Activated CD4-positive, alpha-beta T cell treated with anti-CD3 and anti-CD28 coated beads for 36 hours (primary cell): ENCODE data around the gene PAAF1. TPM values are rescaled to one million over a fixed set of nuclear protein-coding genes. Genes with fewer than 3 reads are reported as not detected.
A peak's percentile ranks its signal among the peaks of the same experiment; 100 is the strongest.

ENCODE experiments used
- ATAC-seq: fragments of 200-7000 bp; cut with Tn5 transposase; one replicate; pipeline ENCODE4 v1.10.0; 2021; ENCODE audit warnings: mild to moderate bottlenecking, moderate library complexity
- CTCF ChIA-PET: fragments of 350-600 bp; sonication (Branson Sonifier 250); formaldehyde crosslinking; loops from one replicate; lab custom pipeline; 2021; ENCODE audit warnings: antibody characterized with exemption; lab: Charles Lee
- POLR2A ChIA-PET: fragments of 350-600 bp; sonication (Branson Sonifier 250); formaldehyde crosslinking; loops from one replicate; lab custom pipeline; 2021; ENCODE audit warnings: antibody characterized with exemption, inconsistent platforms; lab: Charles Lee
- DNase-seq: peaks from one replicate; pipeline ENCODE4 v3.0.0-alpha.2; 2020
- H3K27ac Mint-ChIP-seq: one replicate; pipeline ENCODE4 v1.8.0; 2021; ENCODE audit warnings: mixed read lengths
- H3K27me3 Mint-ChIP-seq: one replicate; pipeline ENCODE4 v1.8.0; 2021; ENCODE audit warnings: mixed read lengths
- H3K36me3 Mint-ChIP-seq: one replicate; pipeline ENCODE4 v1.8.0; 2021; ENCODE audit warnings: low read depth, mixed read lengths
- H3K4me1 Mint-ChIP-seq: one replicate; pipeline ENCODE4 v1.8.0; 2021; ENCODE audit warnings: mixed read lengths
- H3K4me3 Mint-ChIP-seq: one replicate; pipeline ENCODE4 v1.8.0; 2021; ENCODE audit warnings: mild to moderate bottlenecking, moderate library complexity, mixed read lengths
- H3K9me3 Mint-ChIP-seq: one replicate; pipeline ENCODE4 v1.8.0; 2021; ENCODE audit warnings: low read depth, mixed read lengths
- intact Hi-C, 2 experiments: fragments of 100-400 bp; cut with DNase I in 1 of 2; cut with micrococcal nuclease in 1 of 2; formaldehyde crosslinking; loops; one replicate each; pipeline versions ENCODE4 v1.14.2 to v1.15.1; 2022 to 2024; cut with DNase I, micrococcal nuclease
- total RNA-seq, 2 experiments: library from RNA; stranded (reverse); gene quantifications; one replicate each; pipeline ENCODE4 v1.2.3, GENCODE V29; 2021

The PAAF1 gene
- total RNA-seq, 2 experiments from 2014 or later = 34.2 to 34.8 TPM

DNA sequence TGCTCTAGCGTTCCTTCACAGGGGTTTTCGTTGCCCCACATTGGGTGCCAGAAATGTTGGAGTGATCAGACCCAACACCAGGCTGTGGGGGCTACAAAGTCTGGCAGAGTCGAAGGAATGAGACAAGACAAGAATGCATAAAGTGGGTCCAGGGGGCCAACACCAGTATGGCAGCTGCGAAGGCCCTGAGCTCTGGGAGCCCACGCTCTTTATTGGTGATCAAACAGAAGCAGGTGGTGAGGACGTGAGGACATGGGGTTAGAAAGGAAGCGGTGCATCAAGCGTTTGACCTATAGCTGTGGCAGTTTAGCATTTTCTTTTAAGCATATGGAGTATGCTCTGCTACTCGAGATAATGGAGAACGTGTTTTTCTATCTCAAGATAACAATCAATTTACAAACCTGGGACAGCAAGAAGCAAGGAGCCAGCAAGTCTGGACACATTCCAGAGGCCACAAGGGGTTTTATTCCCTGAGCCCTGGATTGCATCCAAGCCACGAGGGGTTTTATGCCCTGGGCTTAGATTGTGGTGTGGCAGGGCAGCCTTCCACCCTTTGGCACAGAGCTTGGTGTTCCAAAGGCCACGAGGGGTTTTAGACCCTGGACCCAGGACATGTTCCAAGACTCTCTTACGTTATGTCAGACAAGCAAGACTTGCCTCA lies 70.1 kb downstream of the PAAF1 start:
- ATAC-seq (no peak), DNase-seq (no peak)
- POLR2A ChIA-PET = no interaction called here
- H3K27me3 Mint-ChIP-seq = no peaks in the 10 kb centered on the region
- H3K4me3 Mint-ChIP-seq = no peak overlapping the region
- H3K4me1 Mint-ChIP-seq = no peaks in the 10 kb centered on the region
- H3K36me3 Mint-ChIP-seq = peaks cover 3% of the 10 kb centered on the region
- H3K27ac Mint-ChIP-seq = no peak overlapping the region
- intact Hi-C loops = no loop called here
- no peaks in the 10 kb centered on the region for H3K9me3 Mint-ChIP-seq
- CTCF ChIA-PET = interaction anchor here (0.6 kb wide), 1 partner anchor 175 kb away, joined by 3 read pairs; no protein-coding TSS in a partner anchor

- DNase-seq (no peak), ATAC-seq (no peak)
- Mint-ChIP-seq H3K36me3 (no peaks in the 10 kb centered on the region), H3K9me3 (no peaks in the 10 kb centered on the region), H3K4me3 (no peak overlapping the region), H3K4me1 (no peaks in the 10 kb centered on the region), H3K27ac (no peak overlapping the region), H3K27me3 (no peaks in the 10 kb centered on the region)
- intact Hi-C loops = no loop called here
- POLR2A ChIA-PET = no interaction called here
- CTCF ChIA-PET = no interaction called here
Measured at GRCh38 chr11:73949246-73949645, 72.4 kb downstream of the PAAF1 start.

GRCh38 chr11:73949912-73950311 lies 73.1 kb downstream of the PAAF1 start:
- no peak overlapping the region for H3K4me3 Mint-ChIP-seq
- CTCF ChIA-PET = no interaction called here
- H3K4me1 Mint-ChIP-seq = no peaks in the 10 kb centered on the region
- no peaks in the 10 kb centered on the region for H3K27me3 Mint-ChIP-seq
- H3K9me3 Mint-ChIP-seq = no peaks in the 10 kb centered on the region
- H3K27ac Mint-ChIP-seq = no peak overlapping the region
- intact Hi-C loops = no loop called here
- ATAC-seq (no peak), DNase-seq (no peak)
- H3K36me3 Mint-ChIP-seq = no peaks in the 10 kb centered on the region
- POLR2A ChIA-PET = no interaction called here

DNA sequence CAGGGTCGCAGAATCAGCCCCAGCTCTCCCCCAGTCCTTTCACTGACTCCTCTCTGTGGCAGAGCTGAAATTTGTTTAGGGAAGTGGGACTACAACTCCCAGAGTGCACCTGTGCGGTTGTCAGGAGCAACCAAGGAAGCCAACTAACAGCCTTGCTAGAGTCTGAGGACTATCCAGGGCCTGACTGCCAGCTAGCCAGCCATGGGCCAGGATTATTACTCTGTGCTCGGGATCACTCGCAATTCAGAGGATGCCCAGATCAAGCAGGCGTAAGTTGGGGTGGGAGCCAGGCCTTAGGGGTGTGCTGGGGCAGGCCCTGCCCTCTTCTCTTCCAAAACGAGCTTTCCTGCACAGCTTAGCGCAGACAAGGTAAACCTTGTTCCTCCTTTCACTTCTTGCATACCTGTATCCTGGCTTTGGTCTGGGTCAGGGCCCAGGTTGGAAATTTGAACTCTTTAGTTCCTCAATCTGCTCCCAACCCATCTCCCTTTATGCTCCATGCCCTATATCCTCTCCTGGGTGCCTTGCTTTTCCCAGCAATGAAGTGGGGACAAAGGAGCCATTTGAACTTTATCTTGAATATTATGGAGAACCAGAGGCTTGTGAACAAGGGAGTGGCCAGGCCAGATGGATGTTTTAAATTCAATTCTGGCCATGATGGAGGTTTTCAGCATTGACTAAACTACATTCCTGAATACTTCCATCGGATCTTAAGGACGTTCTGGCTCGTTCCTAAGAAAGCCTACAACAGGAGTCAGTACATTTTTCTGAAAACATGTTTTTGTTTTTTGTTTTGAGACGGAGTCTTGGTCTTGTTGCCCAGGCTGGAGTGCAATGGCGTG lies 74.3 kb downstream of the PAAF1 start, which contains the start of gene DNAJB13:
Gene DNAJB13, plus strand, starts transcription at position 158 of the 842 bp plus-strand sequence. Its CDS starts 44 bp downstream, at position 202.
- CTCF ChIA-PET = interaction anchor here (0.5 to 0.6 kb wide), 3 partner anchors 43 to 1542 kb away, joined by 3 to 5 read pairs (median 4); no protein-coding TSS in a partner anchor
- no peaks in the 10 kb centered on the region for H3K36me3 Mint-ChIP-seq
- no peak within 1 kb of the TSS for H3K27ac Mint-ChIP-seq
- DNase-seq (peak; percentile 52), ATAC-seq (peak; percentile 64)
- no peaks in the 10 kb centered on the region for H3K27me3 Mint-ChIP-seq
- intact Hi-C loops = no loop called here
- H3K4me3 Mint-ChIP-seq = no peak within 1 kb of the TSS
- H3K9me3 Mint-ChIP-seq = no peaks in the 10 kb centered on the region
- H3K4me1 Mint-ChIP-seq = no peaks in the 10 kb centered on the region
- POLR2A ChIA-PET = no interaction called here

DNA sequence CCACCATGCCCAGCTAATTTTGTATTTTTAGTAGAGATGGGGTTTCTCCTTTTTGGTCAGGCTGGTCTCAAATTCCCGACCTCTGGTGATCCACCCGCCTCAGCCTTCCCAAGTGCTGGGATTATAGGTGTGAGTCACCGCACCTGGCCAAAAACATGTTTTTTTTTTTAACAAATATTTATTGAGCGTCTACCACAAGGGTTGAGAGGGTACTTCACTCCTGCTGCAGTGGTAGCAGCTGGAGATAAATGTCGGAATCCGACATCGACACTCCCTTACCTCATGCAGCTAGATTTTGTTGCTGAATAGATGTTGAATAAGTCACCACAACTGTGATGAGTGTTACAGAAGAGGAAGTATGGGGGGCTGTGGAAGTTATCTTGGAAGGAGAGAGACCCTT lies 75.0 kb downstream of the PAAF1 start:
- Mint-ChIP-seq H3K9me3 (no peaks in the 10 kb centered on the region), H3K27ac (no peak overlapping the region), H3K27me3 (peaks cover 2% of the 10 kb centered on the region), H3K4me3 (no peak overlapping the region), H3K4me1 (no peaks in the 10 kb centered on the region), H3K36me3 (no peaks in the 10 kb centered on the region)
- POLR2A ChIA-PET = no interaction called here
- intact Hi-C loops = no loop called here
- DNase-seq = no peak
- CTCF ChIA-PET = no interaction called here
- ATAC-seq = no peak

DNA sequence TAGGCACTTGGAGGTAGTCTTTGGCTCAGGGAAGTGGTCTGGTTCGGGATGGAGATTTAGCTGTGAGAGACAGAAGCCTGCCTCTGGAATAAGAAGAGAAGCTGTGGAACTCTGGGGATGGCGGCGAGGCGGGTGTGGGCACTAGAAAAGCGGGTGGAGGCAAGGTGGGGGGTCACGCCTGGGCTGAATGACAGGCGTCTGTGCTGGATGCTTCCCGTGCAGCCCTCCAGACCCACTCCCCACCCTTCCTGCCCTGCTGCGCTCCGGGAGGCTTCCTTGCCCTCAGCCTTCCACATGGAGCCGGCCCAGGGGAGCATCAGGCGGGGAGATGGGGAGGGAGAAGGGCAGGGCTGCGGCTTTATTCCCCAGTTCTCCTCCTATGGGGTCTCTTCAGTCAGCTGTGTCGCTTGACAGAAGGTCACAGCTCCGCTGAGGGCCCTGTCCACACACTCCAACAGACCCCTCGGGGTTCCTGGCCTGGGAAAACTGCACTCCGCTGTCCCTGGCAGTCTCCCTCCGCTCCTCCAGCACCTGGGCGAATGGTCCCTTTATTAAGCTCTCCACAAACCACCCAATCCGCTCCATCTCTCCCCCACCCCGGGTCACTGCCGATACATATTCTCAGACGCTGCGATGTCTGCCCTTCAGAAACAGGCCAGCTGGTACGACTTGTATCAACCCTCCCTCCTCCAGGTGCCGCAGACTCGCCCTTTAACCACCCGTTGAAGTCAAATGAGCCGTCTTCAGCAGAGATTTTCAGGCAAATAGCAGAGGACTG lies 80.3 kb downstream of the PAAF1 start:
- intact Hi-C loops = no loop called here
- CTCF ChIA-PET = interaction anchor here (0.5 to 0.6 kb wide), 2 partner anchors 239 to 902 kb away, joined by 3 read pairs; no protein-coding TSS in a partner anchor
- ATAC-seq = no peak
- Mint-ChIP-seq H3K4me1 (peaks cover 4% of the 10 kb centered on the region), H3K27ac (no peak overlapping the region), H3K27me3 (peaks cover 7% of the 10 kb centered on the region), H3K4me3 (peak overlapping the region; percentile 26), H3K9me3 (no peaks in the 10 kb centered on the region), H3K36me3 (no peaks in the 10 kb centered on the region)
- POLR2A ChIA-PET = interaction anchor here (0.7 kb wide), 1 partner anchor 536 kb away, joined by 3 read pairs; no protein-coding TSS in a partner anchor
- no peak for DNase-seq

GRCh38 chr11:73957654-73958361 lies 81.0 kb downstream of the PAAF1 start:
- Mint-ChIP-seq H3K4me3 (peak overlapping the region; percentile 26), H3K4me1 (peaks cover 4% of the 10 kb centered on the region), H3K27ac (no peak overlapping the region), H3K36me3 (no peaks in the 10 kb centered on the region), H3K27me3 (peaks cover 7% of the 10 kb centered on the region), H3K9me3 (no peaks in the 10 kb centered on the region)
- ChIA-PET POLR2A (interaction anchor here (0.7 kb wide), 1 partner anchor 90 kb away, joined by 3 read pairs; no protein-coding TSS in a partner anchor), CTCF (interaction anchor here (0.7 kb wide), 1 partner anchor 369 kb away, joined by 3 read pairs; no protein-coding TSS in a partner anchor)
- intact Hi-C loops = no loop called here
- no peak for DNase-seq
- ATAC-seq = peak; percentile 49

- ChIA-PET CTCF (interaction anchor here (0.7 kb wide), 1 partner anchor 368 kb away, joined by 3 read pairs; no protein-coding TSS in a partner anchor), POLR2A (no interaction called here)
- Mint-ChIP-seq H3K27ac (no peak overlapping the region), H3K4me1 (peaks cover 4% of the 10 kb centered on the region), H3K4me3 (no peak overlapping the region), H3K27me3 (peaks cover 7% of the 10 kb centered on the region), H3K9me3 (no peaks in the 10 kb centered on the region), H3K36me3 (no peaks in the 10 kb centered on the region)
- ATAC-seq = no peak
- intact Hi-C loops = no loop called here
- DNase-seq = no peak
Measured at GRCh38 chr11:73958521-73959141, 81.8 kb downstream of the PAAF1 start.

DNA sequence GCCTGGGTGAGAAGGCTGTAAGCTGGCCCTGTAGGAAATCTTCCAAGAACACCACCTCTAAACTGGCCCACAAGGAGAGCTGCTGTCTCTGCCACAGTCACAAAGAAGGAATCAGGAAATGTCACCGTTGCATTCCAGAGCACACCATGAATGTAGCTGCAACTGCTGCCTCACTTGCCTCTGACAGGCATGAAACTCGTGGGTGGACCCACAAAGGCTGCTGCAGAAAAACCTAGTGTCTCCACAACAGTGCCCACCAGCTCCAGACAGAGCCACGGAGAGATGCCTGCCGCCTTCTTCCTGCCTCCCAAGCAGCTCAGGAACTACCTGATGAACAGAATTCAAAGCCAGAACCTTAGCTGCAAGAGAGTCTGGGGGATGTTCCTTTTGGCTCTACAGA lies 84.5 kb downstream of the PAAF1 start:
- H3K27ac Mint-ChIP-seq = no peak overlapping the region
- peaks cover 7% of the 10 kb centered on the region for H3K27me3 Mint-ChIP-seq
- intact Hi-C loops = loop anchor here (5.0 to 10.0 kb wide), 4 partner anchors 126 to 486 kb away; no protein-coding TSS in a partner anchor
- H3K4me1 Mint-ChIP-seq = peaks cover 19% of the 10 kb centered on the region
- no peaks in the 10 kb centered on the region for H3K36me3 Mint-ChIP-seq
- ChIA-PET POLR2A (interaction anchor here (1.0 kb wide), 1 partner anchor 15 kb away, joined by 3 read pairs; no protein-coding TSS in a partner anchor), CTCF (interaction anchor here (0.5 kb wide), 1 partner anchor 295 kb away, joined by 4 read pairs; no protein-coding TSS in a partner anchor)
- no peak for ATAC-seq
- no peak overlapping the region for H3K4me3 Mint-ChIP-seq
- no peaks in the 10 kb centered on the region for H3K9me3 Mint-ChIP-seq
- no peak for DNase-seq

DNA sequence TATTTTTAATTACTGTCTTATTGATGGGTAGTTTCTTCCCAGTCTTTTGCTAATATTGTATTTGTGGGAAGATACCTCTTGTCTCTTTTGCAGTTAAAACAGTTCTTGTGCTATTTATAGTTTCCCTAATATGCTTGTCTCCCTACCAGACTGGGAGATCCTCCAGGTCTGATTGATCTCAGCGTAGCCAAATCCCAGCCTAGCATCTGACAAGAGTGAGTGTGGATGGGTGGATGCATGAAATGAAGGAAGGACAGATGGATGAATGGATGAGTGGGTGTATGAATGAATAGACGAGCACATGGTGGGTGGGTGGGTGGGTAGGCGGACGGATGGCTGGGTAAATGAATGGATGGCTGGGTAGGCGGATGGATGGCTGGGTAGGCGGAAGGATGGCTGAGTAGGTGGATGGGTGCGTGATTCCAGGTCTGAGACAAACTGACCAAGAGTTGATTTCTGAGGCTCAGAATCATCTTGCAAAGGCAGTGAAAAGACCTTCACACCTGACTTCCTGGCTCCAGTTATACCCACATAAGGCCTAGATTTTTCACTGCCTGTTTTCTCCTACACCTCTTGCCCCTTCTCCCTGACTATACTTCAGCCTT lies 85.4 kb downstream of the PAAF1 start:
- Mint-ChIP-seq H3K36me3 (no peaks in the 10 kb centered on the region), H3K27ac (peak overlapping the region; percentile 18), H3K27me3 (peaks cover 5% of the 10 kb centered on the region), H3K4me3 (no peak overlapping the region), H3K9me3 (no peaks in the 10 kb centered on the region), H3K4me1 (peaks cover 18% of the 10 kb centered on the region)
- ChIA-PET POLR2A (no interaction called here), CTCF (interaction anchor here (0.6 to 0.7 kb wide), 3 partner anchors 18 to 531 kb away, joined by 3 to 4 read pairs (median 3); no protein-coding TSS in a partner anchor)
- intact Hi-C loops = loop anchor here (5.0 to 10.0 kb wide), 4 partner anchors 125 to 485 kb away; no protein-coding TSS in a partner anchor
- no peak for ATAC-seq
- no peak for DNase-seq
